HG02642 (cell line): ENCODE data around the gene ERV3-1.
"Not testable (repeated sequence)": the region's sequence is repeated elsewhere in the genome, so short reads cannot be mapped to it uniquely, and the experiment has no call there.

ENCODE experiments used
- ATAC-seq: cut with Tn5 transposase; IDR thresholded peaks from one replicate; pipeline ENCODE4 v1.9.1; 2021; ENCODE audit warnings: mild to moderate bottlenecking; ENCODE audit not compliant: unreplicated experiment, poor library complexity

Gene ERV3-1, protein sequence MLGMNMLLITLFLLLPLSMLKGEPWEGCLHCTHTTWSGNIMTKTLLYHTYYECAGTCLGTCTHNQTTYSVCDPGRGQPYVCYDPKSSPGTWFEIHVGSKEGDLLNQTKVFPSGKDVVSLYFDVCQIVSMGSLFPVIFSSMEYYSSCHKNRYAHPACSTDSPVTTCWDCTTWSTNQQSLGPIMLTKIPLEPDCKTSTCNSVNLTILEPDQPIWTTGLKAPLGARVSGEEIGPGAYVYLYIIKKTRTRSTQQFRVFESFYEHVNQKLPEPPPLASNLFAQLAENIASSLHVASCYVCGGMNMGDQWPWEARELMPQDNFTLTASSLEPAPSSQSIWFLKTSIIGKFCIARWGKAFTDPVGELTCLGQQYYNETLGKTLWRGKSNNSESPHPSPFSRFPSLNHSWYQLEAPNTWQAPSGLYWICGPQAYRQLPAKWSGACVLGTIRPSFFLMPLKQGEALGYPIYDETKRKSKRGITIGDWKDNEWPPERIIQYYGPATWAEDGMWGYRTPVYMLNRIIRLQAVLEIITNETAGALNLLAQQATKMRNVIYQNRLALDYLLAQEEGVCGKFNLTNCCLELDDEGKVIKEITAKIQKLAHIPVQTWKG

DNA sequence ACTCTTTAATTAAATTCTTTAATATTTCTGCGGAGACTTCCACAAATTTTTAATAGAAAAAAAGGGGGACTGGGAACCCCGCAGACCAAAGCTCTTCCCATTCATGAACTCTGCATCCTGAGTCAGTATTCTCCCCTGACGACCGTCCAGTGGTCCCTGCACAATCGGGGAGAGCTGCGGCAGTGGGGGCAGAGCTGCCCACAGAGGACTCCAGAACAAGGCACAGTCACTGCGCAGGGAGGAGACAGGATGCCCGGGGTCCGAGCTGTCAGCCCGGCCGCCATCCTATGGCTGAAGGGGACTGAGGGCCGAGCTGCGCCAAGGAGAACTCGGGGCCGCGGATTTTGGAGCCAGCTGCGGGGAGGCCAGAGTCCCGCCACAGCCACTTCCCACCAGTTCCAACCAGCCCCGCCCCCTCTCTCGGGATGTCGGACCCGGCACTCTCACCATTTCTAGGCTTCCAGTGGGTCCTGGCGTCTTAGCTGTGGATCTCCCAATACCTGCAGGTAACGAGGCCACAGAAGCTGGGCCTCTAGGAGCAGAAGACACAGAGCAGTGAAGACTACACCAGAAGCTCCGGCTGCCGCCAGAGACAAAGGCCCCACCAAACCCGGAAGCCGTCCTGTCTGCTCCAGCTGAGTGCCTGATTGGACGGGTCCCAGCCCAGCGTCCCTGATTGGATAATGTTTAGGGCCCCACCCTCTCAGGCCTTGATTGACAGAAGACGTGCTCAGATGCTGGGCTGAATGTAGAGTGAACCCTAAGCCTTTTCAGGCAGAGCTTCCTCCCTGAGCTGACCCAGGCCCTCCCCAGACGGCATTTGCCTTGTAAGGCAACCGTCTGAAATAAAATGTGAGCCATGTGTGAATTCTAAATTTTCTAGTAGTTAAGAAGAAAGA, at the start of gene ERV3-1:
Gene ERV3-1 (minus strand): TSS at position 594 of the 899 bp plus-strand sequence. CDS start 13,661 bp downstream, outside the sequence.
- peak; percentile 100 for ATAC-seq

DNA sequence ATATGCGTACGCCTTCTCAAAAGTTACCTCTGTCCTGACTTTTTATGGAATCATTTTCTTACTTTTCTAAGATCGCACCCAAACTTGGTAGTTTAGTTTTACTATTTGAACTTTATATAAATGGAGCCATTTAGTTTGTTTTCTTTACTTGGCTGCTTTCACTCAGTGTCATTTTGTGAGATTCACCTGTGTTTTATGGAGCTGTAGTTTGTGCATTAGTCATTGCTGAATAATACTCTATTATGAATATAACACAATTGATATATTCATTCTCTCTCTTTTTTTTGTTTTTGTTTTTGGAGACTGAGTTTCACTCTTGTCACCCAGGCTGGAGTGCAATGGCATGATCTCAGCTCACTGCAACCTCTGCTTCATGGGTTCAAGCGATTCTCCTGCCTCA, 49.3 kb upstream of the ERV3-1 start:
- ATAC-seq = not testable (repeated sequence)

DNA sequence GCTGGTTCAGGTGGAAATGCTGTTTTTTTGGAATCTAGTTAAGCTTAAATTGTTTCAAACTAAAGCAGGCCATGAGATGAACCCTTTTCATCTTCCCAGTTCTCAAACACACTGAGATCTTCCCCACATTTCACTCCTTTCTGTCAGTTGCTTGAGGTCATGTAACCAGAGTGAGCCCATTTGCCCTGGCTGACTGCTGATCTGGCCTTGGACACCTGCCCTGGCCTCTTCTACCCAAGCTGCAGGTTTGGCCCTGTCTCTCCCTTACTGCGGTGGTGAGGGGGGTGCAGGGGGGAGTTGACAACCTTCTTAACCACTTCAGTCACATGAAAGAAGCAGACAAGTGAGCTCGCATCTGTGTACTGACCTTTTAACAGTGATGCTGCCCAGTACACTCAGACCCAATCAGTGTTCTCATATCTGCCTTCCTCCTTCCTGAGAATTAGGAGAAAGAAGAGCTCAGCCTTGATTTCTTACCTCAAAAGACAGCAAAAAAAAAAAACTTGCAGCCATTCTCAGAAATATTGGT, 48.0 kb upstream of the ERV3-1 start:
- not testable (repeated sequence) for ATAC-seq

DNA sequence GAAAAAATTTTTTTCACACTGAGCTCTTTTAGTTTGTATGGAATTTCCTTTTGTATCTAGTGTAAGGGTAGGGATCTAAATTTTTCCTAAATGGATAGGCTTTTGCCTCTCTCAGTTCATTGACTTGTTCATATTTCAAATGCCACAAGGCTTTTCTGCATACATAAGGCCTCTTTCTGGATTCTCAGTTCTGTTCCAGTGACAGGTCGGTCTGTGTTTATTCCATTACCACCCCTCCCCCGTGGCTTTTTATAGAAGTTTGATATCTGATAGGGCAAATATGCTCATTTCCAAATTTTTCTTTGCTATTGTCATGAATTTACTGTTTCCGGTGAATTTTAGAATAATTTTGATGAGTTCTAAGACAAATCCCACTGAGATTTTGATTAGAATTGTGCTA, 45.2 kb upstream of the ERV3-1 start:
- ATAC-seq = not testable (repeated sequence)

DNA sequence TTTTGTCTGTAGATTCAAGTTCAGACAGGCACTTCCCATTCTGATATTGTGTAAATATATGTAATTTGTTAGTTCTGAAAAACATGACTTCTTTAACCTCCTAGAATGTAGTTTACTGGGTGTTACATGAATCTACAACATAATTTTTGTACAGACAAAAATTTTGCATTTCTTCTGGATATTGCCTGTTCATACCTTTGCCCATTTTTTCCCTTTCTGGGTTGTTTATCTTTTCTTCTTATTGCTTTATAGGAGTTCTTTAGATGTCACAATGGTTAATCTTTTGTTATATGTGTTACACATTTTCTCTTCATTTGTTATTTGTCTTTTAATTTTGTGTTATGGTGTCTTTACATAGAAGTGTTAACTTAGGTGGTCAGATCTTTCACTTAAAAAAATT, 44.7 kb upstream of the ERV3-1 start:
- ATAC-seq = not testable (repeated sequence)

DNA sequence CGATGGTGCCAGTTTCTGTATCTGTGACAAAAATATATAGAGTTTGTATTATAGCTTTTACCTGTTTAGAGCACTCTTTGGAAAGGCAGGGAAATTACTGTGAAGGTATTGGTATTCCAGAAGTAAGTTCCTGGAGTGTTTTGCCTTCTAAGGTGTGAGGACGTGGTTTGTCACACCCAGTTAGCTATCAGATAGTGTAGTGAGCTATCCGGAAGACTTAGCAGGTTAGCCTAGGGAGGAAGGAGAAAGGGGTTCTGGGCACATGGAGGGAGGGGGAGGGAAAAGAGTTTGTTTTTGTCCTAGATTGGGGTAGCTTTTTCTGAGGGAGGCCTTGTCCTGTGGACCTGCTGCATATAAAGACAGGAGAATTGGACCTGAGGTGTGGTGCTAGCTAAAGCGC, 39.8 kb upstream of the ERV3-1 start:
- not testable (repeated sequence) for ATAC-seq

DNA sequence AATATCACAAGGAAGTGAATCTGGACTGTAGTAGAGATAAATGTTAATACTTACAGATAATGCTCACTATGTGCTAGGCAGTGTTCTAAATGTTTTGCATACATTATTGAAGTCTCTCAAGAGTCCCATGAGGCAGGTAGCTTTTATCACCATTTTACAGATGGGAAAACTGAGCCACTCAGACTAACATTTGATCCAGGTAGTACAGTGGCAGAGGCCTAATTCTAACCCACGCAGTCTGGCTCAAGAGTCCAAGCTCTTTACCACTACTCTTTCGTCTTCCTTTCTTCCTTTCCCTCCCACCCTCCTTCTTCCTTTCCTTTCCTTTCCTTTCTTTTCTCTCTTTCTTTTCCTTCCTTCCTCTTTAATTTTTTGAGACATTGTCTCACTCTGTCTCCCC, 39.1 kb upstream of the ERV3-1 start:
- not testable (repeated sequence) for ATAC-seq

DNA sequence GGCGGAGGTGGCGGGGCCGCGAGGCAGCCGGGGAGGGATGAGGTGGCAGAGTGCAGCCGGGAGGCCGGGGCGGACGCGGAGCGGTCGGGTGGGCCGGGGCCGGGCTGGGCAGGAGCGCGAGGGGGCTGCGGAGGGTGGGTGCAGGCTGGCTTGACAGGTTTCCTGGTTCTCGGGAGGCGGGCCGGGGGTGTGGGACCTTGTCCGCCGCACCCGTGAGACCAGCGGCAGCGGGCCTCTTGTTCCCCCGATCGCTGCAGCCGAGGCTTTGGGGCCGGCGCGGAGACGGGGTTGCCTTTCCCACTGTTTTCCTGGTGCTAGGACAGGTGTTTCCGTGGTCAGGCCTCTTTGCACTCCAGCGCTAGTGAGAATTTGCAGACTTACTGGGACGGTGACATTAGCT, 32.3 kb upstream of the ERV3-1 start:
- peak; percentile 20 for ATAC-seq

DNA sequence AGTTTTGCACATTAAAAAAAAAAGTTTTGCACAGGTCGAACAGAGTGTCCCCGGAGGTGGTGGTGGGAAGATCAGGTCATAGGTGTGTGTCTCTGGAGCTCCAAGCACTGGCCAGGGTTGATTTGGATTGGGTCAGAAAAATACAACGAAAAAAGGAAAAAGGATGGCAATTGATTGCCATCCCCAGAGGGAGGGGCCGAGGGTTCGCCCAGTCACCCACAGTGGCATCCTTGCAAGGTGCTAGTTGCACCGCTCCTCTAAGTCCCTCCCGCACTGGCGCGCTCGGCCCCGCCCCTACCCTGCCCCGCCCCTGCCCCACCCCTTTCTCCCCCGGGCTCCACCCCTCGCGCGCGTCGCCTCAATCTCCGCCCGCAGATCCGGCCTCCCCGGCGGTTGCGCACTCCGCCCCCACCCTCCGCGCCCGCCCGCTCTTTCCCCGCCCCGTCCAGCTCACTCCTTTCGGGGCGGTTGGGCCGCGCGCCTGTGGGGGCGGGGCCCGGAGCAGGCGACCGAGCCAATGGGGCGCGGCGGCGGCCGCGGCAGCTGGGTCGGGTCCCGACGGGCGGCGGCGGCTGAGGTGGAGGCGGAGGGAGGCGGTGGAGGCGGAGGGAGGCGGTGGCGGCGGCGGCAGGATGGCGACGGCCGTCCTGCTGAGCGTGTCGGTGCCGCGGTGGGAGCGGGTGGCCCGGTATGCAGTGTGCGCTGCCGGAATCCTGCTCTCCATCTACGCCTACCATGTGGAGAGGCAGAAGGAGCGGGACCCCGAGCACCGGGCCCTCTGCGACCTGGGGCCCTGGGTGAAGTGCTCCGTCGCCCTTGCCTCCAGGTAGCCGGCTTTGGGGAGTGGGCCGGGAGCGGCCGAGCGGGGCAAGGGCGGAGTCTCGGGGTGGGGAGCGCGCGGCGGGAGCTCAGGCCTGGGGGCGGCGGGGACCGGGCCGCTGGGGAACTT, 31.5 kb upstream of the ERV3-1 start:
- peak; percentile 95 for ATAC-seq

DNA sequence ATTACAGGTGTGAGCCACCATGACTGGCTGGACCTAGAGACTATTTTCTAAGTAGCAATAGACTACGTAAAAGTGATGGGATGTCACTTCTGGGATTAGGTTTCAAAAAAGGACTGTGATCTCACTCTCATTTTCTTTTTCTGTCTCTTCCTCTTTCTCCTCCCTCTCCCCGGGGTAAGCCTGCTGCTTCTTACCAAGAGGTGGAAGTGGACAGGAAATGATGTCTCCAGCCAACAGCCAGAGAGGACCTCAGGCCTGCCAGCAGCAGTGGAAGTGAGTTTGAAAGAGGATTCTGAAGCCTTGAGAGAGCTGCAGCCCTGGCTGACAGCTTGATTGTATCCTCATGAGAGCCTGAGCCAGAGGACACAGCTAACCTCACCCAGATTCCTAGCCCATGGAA, 30.0 kb upstream of the ERV3-1 start:
- ATAC-seq = not testable (repeated sequence)

DNA sequence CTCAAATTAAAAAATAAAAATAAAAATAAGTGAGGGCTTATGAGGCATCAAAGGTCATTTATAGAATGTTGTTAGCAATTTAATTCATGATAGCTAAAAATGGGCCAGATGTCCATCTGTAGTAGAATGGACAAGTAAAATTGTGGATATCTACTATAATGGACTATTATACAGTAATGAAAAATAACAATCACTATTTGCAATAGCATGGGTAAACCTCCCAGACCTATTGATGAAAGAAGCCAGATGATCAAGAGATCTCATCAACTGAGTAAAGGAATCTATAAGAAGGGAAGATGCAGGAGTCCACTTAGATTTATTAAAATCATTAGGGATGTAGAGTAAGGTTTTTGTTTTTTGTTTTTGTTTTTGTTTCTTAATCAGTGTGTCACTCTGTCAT, 29.0 kb upstream of the ERV3-1 start:
- ATAC-seq = not testable (repeated sequence)

DNA sequence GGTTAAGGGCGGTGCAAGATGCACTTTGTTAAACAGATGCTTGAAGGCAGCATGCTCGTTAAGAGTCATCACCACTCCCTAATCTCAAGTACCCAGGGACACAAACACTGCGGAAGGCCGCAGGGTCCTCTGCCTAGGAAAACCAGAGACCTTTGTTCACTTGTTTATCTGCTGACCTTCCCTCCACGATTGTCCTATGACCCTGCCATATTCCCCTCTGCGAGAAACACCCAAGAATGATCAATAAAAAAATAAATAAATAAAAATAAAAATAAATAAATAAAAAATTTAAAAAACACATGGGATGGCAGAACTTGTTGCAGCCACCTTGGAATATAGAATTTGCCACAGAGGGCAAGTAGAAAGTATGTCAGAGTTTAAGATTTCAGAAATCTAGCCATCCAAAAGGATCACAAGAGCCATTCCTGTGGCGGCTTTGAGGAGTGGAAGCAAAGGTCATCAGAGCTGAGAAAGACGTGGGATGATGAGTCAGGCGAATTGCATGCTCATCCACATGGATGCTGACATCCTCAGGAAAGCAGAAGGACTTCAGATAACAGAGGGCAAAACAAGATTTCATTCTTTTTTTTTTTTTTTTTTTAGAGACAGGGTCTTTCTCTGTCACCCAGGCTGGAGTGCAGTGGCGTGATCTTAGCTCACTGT, 27.8 kb upstream of the ERV3-1 start:
- not testable (repeated sequence) for ATAC-seq

DNA sequence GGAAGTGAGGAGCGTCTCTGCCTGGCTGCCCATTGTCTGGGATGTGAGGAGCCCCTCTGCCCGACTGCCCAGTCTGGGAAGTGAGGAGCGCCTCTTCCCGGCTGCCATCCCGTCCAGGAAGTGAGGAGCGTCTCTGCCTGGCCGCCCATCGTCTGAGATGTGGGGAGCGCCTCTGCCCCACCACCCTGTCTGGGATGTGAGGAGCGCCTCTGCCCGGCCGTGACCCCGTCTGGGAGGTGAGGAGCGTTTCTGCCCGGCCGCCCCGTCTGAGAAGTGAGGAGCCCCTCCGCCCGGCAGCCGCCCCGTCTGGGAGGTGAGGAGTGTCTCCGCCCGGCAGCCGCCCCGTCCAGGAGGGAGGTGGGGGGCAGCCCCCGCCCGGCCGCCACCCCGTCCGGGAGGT, 26.9 kb upstream of the ERV3-1 start:
- not testable (repeated sequence) for ATAC-seq

DNA sequence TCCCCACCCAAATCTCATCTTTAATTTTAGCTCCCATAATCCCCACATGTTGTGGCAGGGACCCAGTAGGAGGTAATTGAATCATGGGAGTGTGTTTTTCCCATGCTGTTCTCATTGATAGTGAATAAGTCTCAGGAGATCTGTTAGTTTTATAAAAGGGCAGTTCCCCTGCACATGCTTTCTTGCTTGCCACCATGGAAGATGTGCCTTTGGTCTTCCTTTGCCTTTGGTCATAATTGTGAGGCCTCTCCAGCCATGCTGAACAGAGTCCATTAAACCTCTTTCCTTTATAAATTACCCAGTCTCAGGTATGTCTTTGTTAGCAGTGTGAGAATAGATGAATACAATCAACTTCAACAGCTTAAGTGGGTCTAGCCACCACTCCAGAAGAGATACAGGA, 18.5 kb upstream of the ERV3-1 start:
- not testable (repeated sequence) for ATAC-seq

DNA sequence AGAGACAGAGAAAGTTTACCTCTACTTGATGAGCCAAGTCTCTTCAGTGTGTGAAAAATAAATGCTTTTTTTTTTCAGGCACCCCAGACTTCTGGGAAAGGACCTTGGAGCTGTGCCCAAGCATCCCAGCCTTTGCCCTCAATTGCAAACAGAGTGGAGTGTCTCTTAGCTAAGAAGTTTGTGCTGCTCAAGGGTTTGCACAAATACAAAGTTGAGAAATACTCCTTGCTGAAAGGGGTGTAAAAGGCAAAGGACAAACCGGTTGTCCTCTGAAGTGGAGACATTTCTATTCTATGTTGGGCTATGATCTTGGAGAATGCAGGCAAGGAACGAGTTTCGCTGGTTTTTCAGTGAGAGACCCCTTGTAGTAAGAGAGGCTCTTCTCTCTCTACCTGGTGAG, 14.5 kb upstream of the ERV3-1 start:
- not testable (repeated sequence) for ATAC-seq

DNA sequence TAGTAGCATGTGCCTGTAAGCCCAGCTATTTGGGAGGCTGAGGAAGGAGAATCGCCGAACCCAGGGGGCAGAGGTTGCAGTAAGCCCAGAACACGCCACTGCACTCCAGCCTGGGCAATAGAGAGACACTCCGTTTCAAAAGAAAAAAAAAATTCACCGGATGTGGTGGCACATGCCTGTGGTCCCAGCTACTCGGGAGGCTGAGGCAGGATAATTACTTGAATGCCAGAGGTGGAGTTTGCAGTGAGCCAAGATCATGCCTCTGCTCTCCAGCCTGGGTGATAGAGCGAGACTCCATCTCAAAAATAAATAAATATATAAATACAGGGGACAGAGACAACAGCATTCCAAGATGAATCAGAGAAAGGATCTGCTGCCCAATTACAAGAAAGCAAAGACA, 3.4 kb upstream of the ERV3-1 start:
- not testable (repeated sequence) for ATAC-seq

DNA sequence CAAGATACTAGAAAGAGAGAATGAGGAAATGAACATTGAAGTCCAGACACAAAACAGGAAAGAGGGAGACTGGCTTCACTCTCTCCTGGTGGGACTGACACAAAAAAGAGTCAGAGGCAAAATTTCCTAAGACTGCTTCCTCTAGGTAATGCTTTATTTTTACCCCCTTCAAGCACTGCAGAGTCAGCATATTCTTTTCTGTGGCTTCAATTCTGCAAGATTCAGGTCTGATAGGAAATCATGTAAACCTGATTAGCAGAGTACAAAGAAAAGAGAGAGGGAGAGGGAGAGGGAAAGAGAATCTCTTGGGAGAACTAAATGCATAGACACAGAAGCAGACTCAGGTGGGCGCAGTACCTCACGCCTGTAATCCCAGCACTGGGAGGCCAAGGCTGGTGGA, 2.9 kb upstream of the ERV3-1 start:
- ATAC-seq = not testable (repeated sequence)

DNA sequence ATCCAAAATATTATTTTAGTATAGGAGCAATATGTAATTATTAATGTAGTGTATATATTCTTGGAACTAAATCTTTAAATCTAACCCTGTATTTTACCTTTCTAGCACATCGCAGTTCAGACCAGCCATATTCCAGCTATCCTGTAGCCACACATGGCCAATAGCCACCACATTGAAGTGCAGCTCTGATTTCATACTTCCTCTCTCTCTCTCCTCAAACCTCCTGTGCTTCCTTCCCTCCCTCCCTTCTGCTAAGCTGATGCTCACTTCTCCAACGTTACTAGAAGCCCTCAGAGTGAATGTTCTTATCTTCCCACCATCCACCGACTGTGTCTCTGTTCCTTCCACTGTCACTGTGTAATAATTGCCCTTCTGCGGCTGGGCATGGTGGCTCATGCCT, 549 bp upstream of the ERV3-1 start:
- not testable (repeated sequence) for ATAC-seq

DNA sequence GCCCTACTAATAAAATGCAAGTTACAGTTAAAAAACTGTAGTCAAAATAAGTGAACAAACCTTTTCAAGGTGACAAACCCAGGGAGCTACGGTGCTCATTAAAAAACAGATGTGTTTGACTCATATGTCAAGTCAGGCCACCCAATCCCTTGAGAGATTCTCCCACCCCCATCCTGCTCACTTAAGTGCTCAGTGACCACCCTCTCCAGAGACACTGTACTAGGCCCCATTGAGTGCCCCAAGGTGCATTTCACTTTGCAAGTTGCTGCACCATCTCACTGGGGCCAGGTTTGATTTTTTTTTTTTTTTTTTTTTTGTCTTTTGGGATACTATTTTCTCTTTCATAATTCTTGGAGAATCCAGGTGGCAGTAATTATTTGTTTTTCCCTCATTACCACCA, 1.9 kb downstream of the ERV3-1 start:
- no peak for ATAC-seq
